ENCODE measurements around the gene P3H2. TPM values are rescaled to one million over a fixed set of nuclear protein-coding genes. Genes with fewer than 3 reads are reported as not detected.

Gene P3H2
- total and polyA plus RNA-seq, 8 donors = 1.4 to 46.1 (median 20.3) TPM

DNA sequence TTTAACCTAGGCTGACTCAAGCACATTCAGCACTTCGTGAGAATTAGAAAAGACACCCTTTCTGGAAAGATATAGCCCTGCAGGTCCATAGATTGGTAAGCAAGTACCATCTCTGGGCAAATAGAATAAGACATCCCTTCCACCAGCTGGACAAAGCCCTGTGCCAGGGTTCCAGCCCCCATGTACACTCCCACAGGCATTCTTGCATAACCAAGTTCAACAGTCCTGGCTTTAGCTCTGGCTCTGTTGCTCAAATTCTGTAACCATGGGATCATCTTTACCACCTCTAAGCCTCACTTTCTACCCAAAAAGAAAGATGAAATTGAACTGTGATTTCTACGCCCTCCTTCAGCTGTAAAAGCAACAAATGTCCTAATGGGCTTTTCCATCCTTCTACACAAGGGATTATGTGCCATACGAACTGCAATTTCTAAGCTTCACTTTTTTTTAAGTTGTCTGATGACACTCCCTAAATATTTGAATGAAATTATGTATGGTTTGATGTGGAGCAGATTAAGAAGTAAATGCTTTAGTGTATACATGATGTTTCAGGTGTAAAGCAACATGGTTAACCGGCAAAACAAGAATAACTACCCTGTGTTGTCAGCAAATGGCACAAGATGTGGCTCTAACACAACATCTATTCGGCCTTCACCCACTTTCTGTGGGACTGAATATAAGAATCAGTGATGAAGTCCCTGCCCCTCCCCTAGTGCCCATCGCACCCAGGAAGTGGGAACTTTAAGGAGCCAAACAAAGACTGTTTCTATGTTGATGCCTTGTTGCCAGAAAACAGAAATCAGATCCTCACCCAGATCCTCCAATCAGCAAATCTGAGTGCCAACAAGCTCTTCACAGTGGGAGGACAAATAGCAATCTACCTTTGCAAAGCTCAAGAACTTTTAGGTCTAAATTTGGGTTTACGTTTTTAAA is 165.7 kb downstream of the P3H2 start:
- no peaks in the 10 kb centered on the region for H3K4me1 ChIP-seq
- WGBS, 5 donors = 83 to 87% (median 86%) methylated on average over 7 of the region's 7 CpGs
- DNase-seq = no peak
- H3K36me3 ChIP-seq = peaks cover 0 to 9% (median 0%) of the 10 kb centered on the region in 4 donors
- TF ChIP-seq POLR2AphosphoS5 (IDR thresholded peaks at IDR 0.05) (no peak), POLR2A (IDR thresholded peaks at IDR 0.05) (no peak), EP300 (IDR thresholded peaks at IDR 0.05) (no peak)
- TF ChIP-seq, protein P1, sequence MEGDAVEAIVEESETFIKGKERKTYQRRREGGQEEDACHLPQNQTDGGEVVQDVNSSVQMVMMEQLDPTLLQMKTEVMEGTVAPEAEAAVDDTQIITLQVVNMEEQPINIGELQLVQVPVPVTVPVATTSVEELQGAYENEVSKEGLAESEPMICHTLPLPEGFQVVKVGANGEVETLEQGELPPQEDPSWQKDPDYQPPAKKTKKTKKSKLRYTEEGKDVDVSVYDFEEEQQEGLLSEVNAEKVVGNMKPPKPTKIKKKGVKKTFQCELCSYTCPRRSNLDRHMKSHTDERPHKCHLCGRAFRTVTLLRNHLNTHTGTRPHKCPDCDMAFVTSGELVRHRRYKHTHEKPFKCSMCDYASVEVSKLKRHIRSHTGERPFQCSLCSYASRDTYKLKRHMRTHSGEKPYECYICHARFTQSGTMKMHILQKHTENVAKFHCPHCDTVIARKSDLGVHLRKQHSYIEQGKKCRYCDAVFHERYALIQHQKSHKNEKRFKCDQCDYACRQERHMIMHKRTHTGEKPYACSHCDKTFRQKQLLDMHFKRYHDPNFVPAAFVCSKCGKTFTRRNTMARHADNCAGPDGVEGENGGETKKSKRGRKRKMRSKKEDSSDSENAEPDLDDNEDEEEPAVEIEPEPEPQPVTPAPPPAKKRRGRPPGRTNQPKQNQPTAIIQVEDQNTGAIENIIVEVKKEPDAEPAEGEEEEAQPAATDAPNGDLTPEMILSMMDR (IDR thresholded peaks at IDR 0.05) = no peak
- no peak overlapping the region for H3K4me3 ChIP-seq
- H3K27me3 ChIP-seq = no peaks in the 10 kb centered on the region
- H3K9me3 ChIP-seq = no peaks in the 10 kb centered on the region
- H3K27ac ChIP-seq = no peak overlapping the region
- intact Hi-C loops (cut with DNase I; ENCODE audit: low total_unique reads) = no loop called here

GRCh38 chr3:189953551-189953950 is 167.1 kb downstream of the P3H2 start:
- no peaks in the 10 kb centered on the region for H3K4me1 ChIP-seq
- intact Hi-C loops (cut with DNase I; ENCODE audit: low total_unique reads) = no loop called here
- no peak overlapping the region for H3K27ac ChIP-seq
- no peak overlapping the region for H3K4me3 ChIP-seq
- DNase-seq = no peak
- H3K36me3 ChIP-seq = peaks cover 0 to 9% (median 0%) of the 10 kb centered on the region in 4 donors
- no peaks in the 10 kb centered on the region for H3K27me3 ChIP-seq
- no peaks in the 10 kb centered on the region for H3K9me3 ChIP-seq
- TF ChIP-seq EP300 (IDR thresholded peaks at IDR 0.05) = no peak
- TF ChIP-seq POLR2AphosphoS5 (IDR thresholded peaks at IDR 0.05) = no peak
- no peak for TF ChIP-seq POLR2A (IDR thresholded peaks at IDR 0.05)
- TF ChIP-seq, protein P1 (IDR thresholded peaks at IDR 0.05) = no peak
- 70 to 84% (median 76%) methylated on average over 4 of the region's 4 CpGs for WGBS, 5 donors

DNA sequence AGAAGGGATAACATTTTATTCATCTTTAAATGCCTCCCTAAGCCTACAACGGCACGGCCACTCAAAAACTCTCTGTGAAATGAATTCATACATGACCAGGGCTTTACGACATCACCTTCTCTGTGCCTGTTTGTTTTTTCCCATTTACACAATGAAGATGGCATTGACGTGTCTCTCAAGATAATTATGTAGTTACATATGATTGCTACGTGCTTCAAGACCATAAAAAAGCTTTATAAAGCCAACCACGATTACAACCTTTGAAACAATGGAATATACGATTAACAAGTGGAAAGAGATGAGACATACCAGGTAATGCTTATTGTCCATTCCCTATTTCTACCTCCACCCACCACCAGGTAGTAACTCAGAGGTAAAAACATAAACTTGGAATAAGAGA is 168.4 kb downstream of the P3H2 start:
- H3K4me3 ChIP-seq = no peak overlapping the region
- H3K36me3 ChIP-seq = peaks cover 0 to 6% (median 0%) of the 10 kb centered on the region in 4 donors
- no peaks in the 10 kb centered on the region for H3K4me1 ChIP-seq
- intact Hi-C loops (cut with DNase I; ENCODE audit: low total_unique reads) = no loop called here
- no peaks in the 10 kb centered on the region for H3K27me3 ChIP-seq
- no peak for DNase-seq
- 86 to 92% (median 88%) methylated on average over 7 of the region's 7 CpGs for WGBS, 5 donors
- TF ChIP-seq POLR2AphosphoS5 (IDR thresholded peaks at IDR 0.05) = no peak
- H3K27ac ChIP-seq = no peak overlapping the region
- H3K9me3 ChIP-seq = no peaks in the 10 kb centered on the region

DNA sequence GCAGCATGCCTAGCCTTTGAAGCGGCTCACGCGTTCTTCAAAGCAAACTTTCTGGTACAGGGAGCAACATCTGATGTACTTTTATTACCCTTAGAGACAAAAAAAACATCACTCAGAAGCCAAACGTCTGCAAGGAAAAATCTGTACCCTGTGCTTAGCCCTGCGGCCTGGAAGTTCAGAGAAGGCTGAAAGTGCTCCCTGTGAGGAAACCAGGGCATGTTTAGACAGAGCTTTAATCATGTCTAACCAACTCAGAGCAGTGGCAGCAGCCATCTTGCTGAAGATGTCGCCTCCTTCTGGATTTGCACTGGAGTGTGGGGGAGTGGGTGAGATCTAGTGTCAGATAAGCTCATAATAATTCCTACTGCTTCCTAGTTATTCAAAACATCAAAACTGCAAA is 170.4 kb downstream of the P3H2 start:
- 59 to 82% (median 78%) methylated on average over 6 of the region's 6 CpGs for WGBS, 5 donors
- Histone ChIP-seq H3K9me3 (no peaks in the 10 kb centered on the region), H3K4me3 (no peak overlapping the region), H3K27ac (no peak overlapping the region), H3K4me1 (no peaks in the 10 kb centered on the region), H3K36me3 (no peaks in the 10 kb centered on the region), H3K27me3 (no peaks in the 10 kb centered on the region)
- intact Hi-C loops (cut with DNase I; ENCODE audit: low total_unique reads) = no loop called here
- DNase-seq = no peak
- TF ChIP-seq EP300 (IDR thresholded peaks at IDR 0.05) = no peak
- TF ChIP-seq, protein P1 (IDR thresholded peaks at IDR 0.05) = no peak

DNA sequence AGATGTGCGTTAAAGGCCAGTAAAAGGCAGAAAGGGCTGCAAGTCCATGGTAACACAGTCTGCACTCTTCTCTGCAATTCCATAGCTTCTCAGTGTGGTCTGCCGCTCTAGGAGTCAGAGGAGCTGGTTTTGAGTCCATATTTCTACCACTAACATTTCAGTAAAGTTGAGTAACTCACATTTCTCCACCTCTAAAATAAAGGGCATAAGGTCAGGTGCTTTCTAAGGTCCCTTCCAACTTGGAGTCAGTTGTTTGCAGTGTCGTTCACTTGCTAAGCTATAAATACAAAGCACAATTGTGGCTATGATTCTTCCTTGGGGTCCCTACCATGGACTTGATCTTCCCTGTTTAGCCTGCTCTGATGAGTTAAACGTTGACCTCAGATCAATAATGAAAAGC is 171.1 kb downstream of the P3H2 start:
- no peak overlapping the region for H3K4me3 ChIP-seq
- H3K27me3 ChIP-seq = no peaks in the 10 kb centered on the region
- no peaks in the 10 kb centered on the region for H3K9me3 ChIP-seq
- WGBS, 5 donors = 68 to 81% (median 74%) methylated on average over 4 of the region's 4 CpGs
- H3K36me3 ChIP-seq = no peaks in the 10 kb centered on the region
- TF ChIP-seq EP300 (IDR thresholded peaks at IDR 0.05) = no peak
- no peak for TF ChIP-seq POLR2AphosphoS5 (IDR thresholded peaks at IDR 0.05)
- TF ChIP-seq, protein P1 (IDR thresholded peaks at IDR 0.05) = no peak
- no peak for TF ChIP-seq POLR2A (IDR thresholded peaks at IDR 0.05)
- no peak for DNase-seq
- H3K27ac ChIP-seq = no peak overlapping the region
- H3K4me1 ChIP-seq = no peaks in the 10 kb centered on the region
- intact Hi-C loops (cut with DNase I; ENCODE audit: low total_unique reads) = loop anchor here (10.0 kb wide), 1 partner anchor 675 kb away; no protein-coding TSS in a partner anchor

Measured in stomach (tissue), 9 donors.